Cerebellar cortex (tissue), 1 donor: ENCODE results near the gene DOCK4.

ENCODE experiments used
- DNase-seq: peaks from one replicate; pipeline ENCODE4 v3.0.0-alpha.2; 2015; ENCODE audit warnings: low spot score

DOCK4 gene

GRCh38 chr7:111887734-111888133 lies 318.5 kb downstream of the DOCK4 start:
- DNase-seq = no peak

DNA sequence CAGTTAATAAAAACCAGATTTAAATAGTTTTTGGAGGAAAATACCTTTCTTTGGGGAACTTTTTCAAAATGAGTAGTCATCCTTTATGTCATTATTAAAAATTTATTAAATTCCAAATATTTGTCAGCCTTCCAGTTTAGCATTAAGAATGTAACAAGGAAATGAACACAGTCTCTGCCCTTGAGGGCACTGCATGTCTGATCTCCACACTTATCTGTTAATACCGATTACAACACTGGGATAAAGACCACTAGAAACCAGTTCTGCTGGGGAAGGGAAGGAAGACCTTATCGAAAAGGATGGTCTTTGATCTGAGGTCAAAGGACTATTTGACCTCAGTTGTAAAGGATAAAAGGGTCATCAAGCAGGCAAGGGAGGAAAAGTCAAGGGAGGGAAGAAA lies 320.0 kb downstream of the DOCK4 start:
- DNase-seq = no peak

DNA sequence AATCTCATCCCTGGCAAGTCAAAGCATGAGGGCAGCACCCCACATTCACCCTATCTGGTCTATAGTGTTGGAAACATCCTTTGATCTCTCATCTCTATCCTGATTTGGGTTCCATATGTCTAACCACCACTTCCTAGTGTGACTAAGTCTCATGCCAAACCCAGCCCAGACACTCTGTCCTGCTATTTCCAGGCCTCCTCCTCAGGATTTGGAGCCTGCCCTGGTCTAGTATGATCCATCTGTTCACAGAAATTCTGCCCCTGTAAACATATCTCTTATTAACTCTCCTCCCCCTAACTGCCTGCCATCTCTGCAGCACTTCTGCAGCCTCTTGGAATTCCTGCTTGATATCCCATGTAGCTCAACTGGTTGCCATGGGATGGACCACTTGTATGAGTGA lies 323.0 kb downstream of the DOCK4 start:
- DNase-seq = peak; percentile 78

DNA sequence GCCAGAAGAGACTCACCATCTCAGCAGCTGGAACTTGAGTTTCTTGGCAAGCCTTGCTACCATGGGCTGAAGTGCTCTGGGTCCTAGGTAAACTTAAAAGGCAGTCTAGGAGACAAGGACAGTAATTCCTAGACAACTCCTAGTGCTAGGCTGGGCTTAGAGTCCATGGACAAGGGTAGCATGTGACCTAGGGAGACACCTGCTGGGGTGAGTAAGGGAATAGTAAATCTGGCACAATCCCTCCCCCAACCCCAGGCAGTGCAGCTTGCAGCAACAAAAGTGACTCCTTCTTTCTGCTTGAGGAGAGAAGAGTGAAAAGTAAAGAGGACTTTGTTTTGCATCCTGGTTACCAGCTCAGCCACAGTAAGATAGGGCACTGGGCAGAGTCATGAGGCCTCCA lies 327.4 kb downstream of the DOCK4 start:
- no peak for DNase-seq

- no peak for DNase-seq
These were observed 328.3 kb downstream of the DOCK4 start for GRCh38 chr7:111877931-111878330.

GRCh38 chr7:111873963-111874690 lies 332.1 kb downstream of the DOCK4 start:
- DNase-seq = no peak

DNA sequence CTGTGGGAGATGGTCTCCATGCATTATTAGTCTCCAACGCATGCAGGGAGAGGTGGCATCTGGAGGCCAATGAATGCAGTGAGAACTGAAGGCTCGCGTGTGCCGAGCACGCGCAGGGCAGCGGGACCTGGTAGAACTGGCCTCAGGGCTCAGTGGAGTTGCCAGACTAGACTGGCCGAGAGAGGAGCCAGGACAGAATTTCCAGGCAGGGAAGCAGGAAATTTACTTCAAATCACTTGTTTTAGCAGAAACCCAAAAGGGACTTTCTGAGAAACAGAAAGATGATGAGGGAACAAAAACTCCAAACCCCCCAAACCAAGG lies 332.9 kb downstream of the DOCK4 start:
- no peak for DNase-seq

GRCh38 chr7:111872450-111873325 lies 333.5 kb downstream of the DOCK4 start:
- DNase-seq = no peak

DNA sequence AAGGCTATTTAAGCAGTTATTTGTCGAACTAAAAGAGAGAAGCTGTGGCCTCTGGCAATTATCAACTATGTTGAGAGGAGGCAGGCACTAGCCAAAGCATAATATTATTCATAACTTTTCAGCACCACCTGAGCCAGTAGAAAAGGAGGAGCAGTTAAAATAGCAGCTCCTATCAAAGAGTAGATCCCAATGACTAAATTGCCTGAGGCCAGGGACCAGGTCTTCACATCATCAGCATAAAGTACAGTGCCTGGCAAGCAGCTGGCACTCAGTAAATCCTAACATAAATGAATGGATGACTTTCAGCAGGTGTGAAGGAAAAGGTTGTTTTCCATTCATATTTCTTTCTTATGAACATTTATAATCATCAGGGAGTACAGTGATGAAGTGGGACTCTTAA lies 334.9 kb downstream of the DOCK4 start:
- no peak for DNase-seq

DNA sequence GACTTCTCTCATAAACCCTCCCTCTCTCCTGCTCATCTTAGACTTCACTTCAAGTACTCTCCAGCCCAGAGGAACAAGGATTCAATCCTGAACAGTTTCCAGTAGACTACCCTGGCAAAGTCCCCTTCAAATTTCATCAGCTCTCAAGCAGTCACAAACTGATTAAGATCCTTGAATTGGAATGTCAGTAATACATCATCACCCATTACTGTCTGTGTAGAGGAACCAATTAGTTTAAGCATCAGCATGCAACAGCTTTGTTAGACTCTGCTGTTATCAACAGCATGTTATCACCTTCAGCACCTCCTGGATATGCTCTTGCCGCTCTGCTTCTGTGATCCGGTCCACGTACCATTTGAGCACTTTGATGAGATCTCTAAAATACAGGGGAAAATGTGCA lies 336.9 kb downstream of the DOCK4 start:
- DNase-seq = no peak

DNA sequence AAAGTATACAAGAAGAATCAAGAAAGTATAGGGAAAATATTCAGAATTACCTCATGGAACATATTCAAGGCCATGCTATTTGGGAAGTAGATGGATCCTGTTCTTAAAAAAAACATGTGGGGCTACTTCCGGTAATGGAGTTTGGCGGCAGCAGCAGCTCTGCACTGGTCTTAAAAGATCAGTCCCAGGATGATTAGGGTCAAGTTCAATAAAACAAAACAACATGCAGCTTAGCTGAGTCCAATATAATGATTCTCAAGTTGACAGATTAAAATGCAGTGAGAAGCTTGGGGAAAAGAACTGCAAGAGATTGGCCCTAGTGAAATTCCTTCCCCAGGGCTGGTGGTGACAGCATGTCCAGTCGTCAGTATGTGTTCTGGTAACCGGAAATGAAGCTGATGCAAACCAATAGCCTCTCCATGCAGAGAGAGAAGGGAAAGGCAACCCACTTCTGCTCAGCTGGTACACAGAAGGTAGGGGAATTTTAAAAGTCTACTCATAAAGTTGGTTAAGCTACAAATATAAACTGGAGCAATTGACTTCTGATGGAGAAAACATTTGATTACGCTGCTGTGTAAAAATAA lies 338.8 kb downstream of the DOCK4 start:
- DNase-seq = no peak

- DNase-seq = no peak
These were observed 339.4 kb downstream of the DOCK4 start for GRCh38 chr7:111866787-111867186.

GRCh38 chr7:111865430-111865829 lies 340.8 kb downstream of the DOCK4 start:
- no peak for DNase-seq

DNA sequence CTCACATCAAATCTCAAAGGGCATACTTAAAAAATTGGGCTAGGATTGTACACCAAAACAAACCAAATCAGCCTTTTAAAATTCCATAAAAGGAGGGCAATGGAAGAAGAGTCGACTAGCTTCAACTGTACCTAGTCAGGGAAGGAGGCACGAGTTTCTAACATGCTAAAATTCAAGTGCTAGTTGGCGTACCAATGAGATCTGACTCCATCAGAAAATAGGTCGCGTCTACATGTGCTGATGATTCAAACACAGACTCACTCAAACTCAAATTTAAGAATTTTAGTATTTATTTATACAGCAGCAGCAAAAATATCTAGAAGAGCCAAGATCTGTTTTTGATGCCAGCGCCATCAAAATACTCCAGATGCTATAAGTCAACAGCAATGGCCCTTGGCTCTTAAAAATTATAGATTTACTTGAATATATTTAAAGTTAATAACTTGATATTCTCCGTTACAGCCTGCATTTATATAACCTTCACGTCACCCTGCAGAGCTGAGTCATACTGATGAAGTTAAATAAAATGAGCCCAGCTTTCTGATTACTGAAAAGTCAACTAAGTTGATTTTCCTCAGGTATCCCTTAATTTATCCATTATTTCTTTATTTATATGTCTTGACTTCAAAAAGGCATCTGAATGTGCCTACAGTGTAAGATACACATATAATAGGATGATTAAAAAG lies 341.8 kb downstream of the DOCK4 start:
- DNase-seq = no peak

DNA sequence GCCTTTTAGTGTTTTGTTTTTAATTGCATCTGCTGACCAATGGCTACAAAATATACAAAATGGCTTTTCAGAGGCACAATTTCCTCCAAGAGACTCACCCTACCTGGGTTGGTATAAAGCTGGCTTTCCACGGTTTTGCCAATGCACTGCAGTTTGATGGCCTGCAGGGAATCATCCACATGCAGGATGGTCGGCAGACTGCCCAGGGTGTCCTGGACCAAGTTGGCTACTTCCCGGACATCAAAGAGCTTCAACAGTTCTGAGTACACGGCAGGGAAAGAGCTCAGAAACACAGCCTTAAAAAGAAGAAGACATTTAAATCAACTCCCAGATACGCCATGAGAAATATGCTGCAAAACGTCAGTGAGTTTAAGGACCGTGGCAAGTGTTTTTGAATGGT lies 342.9 kb downstream of the DOCK4 start:
- peak; percentile 69 for DNase-seq

DNA sequence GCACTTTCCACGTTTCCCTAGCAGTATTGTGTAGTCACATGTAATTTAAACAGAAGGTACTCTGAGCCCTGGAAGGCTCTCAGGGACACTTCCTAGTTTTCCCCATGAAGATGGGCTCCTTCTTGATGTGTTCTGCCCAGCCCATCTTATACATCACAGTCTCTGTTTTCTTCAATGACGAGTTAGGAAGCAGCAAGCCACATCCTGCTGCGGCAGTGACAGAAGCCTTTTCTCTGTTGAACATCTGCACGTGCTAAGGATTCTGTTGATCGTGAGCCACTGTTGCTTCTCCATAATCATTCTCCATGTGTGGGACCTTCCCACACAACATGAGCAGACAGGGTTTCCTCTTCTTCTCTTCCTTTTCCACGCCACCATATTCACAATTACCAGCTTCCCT lies 346.0 kb downstream of the DOCK4 start:
- no peak for DNase-seq

DNA sequence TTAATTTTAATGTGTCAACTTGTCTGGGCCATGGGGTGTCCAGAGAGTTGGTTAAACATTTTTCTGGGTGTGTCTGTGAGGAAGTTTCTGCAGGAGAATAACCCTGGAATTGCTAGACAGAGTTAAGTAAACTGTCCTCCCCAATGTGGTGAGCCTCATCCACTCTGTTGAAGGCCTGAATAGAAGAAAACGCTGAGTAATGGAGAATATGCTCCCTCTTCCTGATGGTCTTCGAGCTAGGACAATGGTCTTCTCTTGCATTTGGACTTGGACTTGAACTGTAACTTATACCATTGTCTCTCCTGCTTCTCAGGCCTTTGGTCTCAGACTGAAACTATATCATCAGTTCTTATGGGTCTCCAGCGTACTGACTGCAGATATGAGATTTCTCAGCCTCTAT lies 347.9 kb downstream of the DOCK4 start:
- DNase-seq = no peak

GRCh38 chr7:111855842-111856227 lies 350.4 kb downstream of the DOCK4 start:
- no peak for DNase-seq

DNA sequence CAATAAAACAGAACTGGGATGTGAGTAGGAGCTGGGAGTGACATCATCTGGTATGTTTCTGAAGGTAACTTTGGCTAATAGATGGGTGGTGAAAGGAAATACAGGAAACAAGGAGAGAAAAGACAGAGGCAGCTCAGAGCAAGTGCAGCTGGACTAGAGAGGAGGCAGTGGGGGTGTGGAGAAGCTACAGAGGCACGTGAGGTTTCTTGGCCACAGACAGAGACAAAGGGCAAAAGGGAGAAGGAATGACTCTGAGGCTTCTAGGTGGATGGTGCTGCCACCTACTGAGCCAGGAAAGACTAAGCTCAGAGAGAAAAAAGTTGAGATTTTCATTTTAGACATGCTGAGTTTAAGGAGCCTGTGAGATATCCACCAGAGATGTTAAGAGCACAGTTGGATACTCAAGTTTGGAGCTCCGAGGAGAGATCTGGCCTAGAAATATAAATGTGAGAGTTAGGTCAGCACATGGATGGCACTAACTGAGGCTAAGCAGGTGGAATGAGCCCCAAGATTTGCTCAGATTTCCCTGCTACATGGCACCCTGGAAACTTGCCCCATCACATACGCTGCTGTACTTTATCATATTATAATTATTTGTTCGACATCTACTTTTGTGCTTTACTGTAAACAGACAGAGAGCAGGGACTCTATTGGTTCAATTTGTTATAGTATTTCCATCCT lies 350.9 kb downstream of the DOCK4 start:
- peak; percentile 16 for DNase-seq

DNA sequence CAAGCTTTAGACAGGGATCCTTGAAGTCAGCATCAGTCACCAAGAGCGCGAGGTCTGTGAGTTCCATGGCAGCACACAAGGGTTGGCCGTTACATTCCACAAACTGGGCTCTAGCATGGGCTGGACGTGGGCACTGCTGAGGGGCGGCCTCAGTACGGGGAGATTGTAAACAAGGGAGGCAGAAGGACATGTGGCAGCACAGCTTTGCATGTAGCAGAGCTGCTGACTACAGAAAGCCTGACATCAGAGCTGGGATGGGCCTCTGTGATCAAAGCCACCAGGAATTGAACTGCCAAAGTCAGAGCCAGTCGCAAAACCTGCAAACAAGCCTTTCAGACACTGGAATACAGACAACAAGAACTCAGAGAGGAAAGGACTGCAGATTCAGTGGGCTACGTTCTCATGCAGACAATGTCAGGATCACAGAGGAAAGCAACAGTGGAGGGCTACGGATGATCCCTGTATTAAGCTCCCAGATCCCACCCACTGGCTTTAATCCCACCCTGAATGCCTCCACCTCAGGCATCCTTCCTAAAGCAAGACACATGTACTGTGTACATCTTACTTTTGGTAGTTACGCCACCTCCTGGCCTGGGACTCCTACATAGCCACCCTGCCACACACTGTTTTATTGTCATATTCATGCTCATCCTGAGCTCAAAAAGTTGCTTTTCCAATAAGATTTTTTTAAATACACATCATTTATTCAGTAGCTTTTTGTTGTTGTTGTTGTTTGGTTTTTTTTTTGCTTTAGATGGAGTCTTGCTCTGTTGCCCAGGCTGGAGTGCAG lies 352.8 kb downstream of the DOCK4 start:
- no peak for DNase-seq

- no peak for DNase-seq
These were observed 354.1 kb downstream of the DOCK4 start for GRCh38 chr7:111852081-111852480.
